A549 (cell line): ENCODE data around the gene KEL. TPM values are rescaled to one million over a fixed set of nuclear protein-coding genes. Genes with fewer than 3 reads are reported as not detected.

ENCODE experiments used
- ATAC-seq, 2 experiments: fragments of 200-7000 bp in 1 of 2; fragments of >200 bp in 1 of 2; cut with Nextera tagmentation in 1 of 2; cut with Tn5 transposase in 1 of 2; 3 replicates each; pipeline versions ENCODE4 v1.8.0 to v1.9.1; 2018 to 2020; ENCODE audit warnings: mild to moderate bottlenecking in 1 of 2, moderate library complexity in 1 of 2
- CTCF ChIA-PET: fragments of 300-600 bp; sonication (Branson Sonifier 250); formaldehyde crosslinking; extraction: SDS; loops from one replicate; lab custom pipeline; 2021; ENCODE audit warnings: antibody characterized with exemption, inconsistent platforms; lab: Yijun Ruan, JAX
- POLR2A ChIA-PET: fragments of 350-600 bp; formaldehyde crosslinking; extraction: SDS; loops from one replicate; lab custom pipeline; 2021; ENCODE audit warnings: antibody characterized with exemption, inconsistent platforms; lab: Yijun Ruan, JAX
- DNase-seq, 2 experiments: peaks; one replicate each; pipeline versions ENCODE4 v3.0.0 to v3.0.0-alpha.2; 2011 to 2016; ENCODE audit warnings: low read depth in 1 of 2, low spot score in 1 of 2
- FAIRE-seq: peaks from 2 replicates; lab custom pipeline; 2011; peaks lifted over from hg19 to GRCh38; lab: Jason Lieb, UNC
- H3K27ac ChIP-seq, 2 experiments: fragments of >200 bp; sonication (Bioruptor Twin); formaldehyde crosslinking; 3 replicates each; pipeline ENCODE4 v1.5.1; 2016 to 2017
- H3K4me1 ChIP-seq: fragments of >200 bp; sonication (Bioruptor Twin); formaldehyde crosslinking; 3 replicates; pipeline ENCODE4 v1.6.1; 2016
- H3K4me2 ChIP-seq: fragments of >200 bp; sonication (Bioruptor Twin); formaldehyde crosslinking; 3 replicates; pipeline ENCODE4 v1.6.1; 2016
- H3K4me3 ChIP-seq: fragments of >200 bp; sonication (Bioruptor Twin); formaldehyde crosslinking; 3 replicates; pipeline ENCODE4 v1.5.1; 2016
- H3K9me3 ChIP-seq: fragments of >200 bp; sonication (Bioruptor Twin); formaldehyde crosslinking; 3 replicates; pipeline ENCODE4 v1.6.1; 2016
- CBX2 ChIP-seq: fragments of 200-600 bp; sonication (generic); IDR thresholded peaks from 2 replicates; pipeline ENCODE4 v1.6.1; 2016; ENCODE audit warnings: low read depth, mild to moderate bottlenecking, borderline replicate concordance
- CBX8 ChIP-seq: fragments of 200-600 bp; sonication (generic); IDR thresholded peaks from 2 replicates; pipeline ENCODE4 v1.6.1; 2016
- CEBPB ChIP-seq, 2 experiments: fragments of >200 bp in 1 of 2; sonication (Bioruptor Twin) in 1 of 2; formaldehyde crosslinking in 1 of 2; IDR thresholded peaks; 2 replicates each; pipeline ENCODE4 v1.6.1; 2012 to 2016
- E2F6 ChIP-seq: IDR thresholded peaks from 2 replicates; pipeline ENCODE4 v1.6.1; 2012; ENCODE audit warnings: low read depth, borderline replicate concordance
- ELK1 ChIP-seq: fragments of 150-350 bp; IDR thresholded peaks from 2 replicates; pipeline ENCODE4 v1.6.1; 2014; ENCODE audit warnings: low read depth, mild to moderate bottlenecking, low read length
- ESRRA ChIP-seq: fragments of 150-350 bp; IDR thresholded peaks from 2 replicates; pipeline ENCODE4 v1.6.1; 2014; ENCODE audit warnings: mild to moderate bottlenecking, low read length, borderline replicate concordance
- HDAC2 ChIP-seq: fragments of 200-600 bp; sonication (generic); IDR thresholded peaks from 2 replicates; pipeline ENCODE4 v1.6.1; 2016
- HES2 ChIP-seq: fragments of >200 bp; sonication (Bioruptor Twin); formaldehyde crosslinking; IDR thresholded peaks from 2 replicates; pipeline ENCODE4 v1.6.1; 2016
- MAFK ChIP-seq: fragments of 450-650 bp; IDR thresholded peaks from 2 replicates; pipeline ENCODE4 v1.6.1; 2014; ENCODE audit not compliant: partially characterized antibody
- MAX ChIP-seq: IDR thresholded peaks from 2 replicates; pipeline ENCODE4 v1.6.1; 2012
- MYC ChIP-seq: IDR thresholded peaks from 2 replicates; pipeline ENCODE4 v1.6.1; 2012; ENCODE audit warnings: mild to moderate bottlenecking, inconsistent platforms, low read length, improper control_type of control experiment, borderline replicate concordance
- NR3C1 ChIP-seq: fragments of >200 bp; sonication (Bioruptor Twin); formaldehyde crosslinking; IDR thresholded peaks from 3 replicates; pipeline ENCODE4 v1.6.1; 2017
- PHF8 ChIP-seq: fragments of 200-600 bp; sonication (generic); IDR thresholded peaks from 2 replicates; pipeline ENCODE4 v1.6.1; 2016; ENCODE audit warnings: low read depth, mild to moderate bottlenecking, antibody characterized with exemption, moderate library complexity, borderline replicate concordance
- RNF2 ChIP-seq: fragments of 200-600 bp; sonication (generic); IDR thresholded peaks from 2 replicates; pipeline ENCODE4 v1.6.1; 2016; ENCODE audit warnings: low read depth, mild to moderate bottlenecking, antibody characterized with exemption, moderate library complexity, borderline replicate concordance
- TFCP2L1 ChIP-seq: fragments of 250-450 bp; sonication (Bioruptor Pico); IDR thresholded peaks from 2 replicates; pipeline ENCODE4 v1.5.0; 2021; ENCODE audit warnings: mild to moderate bottlenecking
- USF2 ChIP-seq: fragments of 450-650 bp; IDR thresholded peaks from 2 replicates; pipeline ENCODE4 v1.6.1; 2014; ENCODE audit warnings: antibody characterized with exemption
- ZFP36 ChIP-seq: fragments of 450-650 bp; IDR thresholded peaks from 2 replicates; pipeline ENCODE4 v1.6.1; 2014; ENCODE audit warnings: borderline replicate concordance; ENCODE audit not compliant: partially characterized antibody
- ZSCAN20 ChIP-seq: fragments of 250-450 bp; sonication (Bioruptor Pico); IDR thresholded peaks from 2 replicates; pipeline ENCODE4 v1.8.0; 2022; ENCODE audit warnings: mild to moderate bottlenecking, moderate library complexity
- WGBS: methylation state at CpG from one replicate; pipeline ENCODE4 v1.1.6; 2017; ENCODE audit errors: missing lambda C conversion rate; 5-methylcytosine and 5-hydroxymethylcytosine counted together
- polyA plus RNA-seq, 4 experiments: library from polyadenylated mRNA; depleted of rRNA in 3 of 4; stranded (reverse); fragments of >200 nt; fragmentation: RNase III in 1 of 4; extraction: RNeasy Plus Mini Kit Qiagen cat#74134 plus additional on column Dnase treatment in 1 of 4; gene quantifications; 2 replicates in 3 of 4; 3 replicates in 1 of 4; pipeline ENCODE4 v1.2.3, GENCODE V29; 2011 to 2017

KEL gene
- polyA plus RNA-seq, 2 of the 4 experiments (the other 2 are of a cell fraction), result 0.14 TPM; not detected in 1

- ATAC-seq, result no peak
- ChIA-PET POLR2A (no interaction called here), CTCF (interaction anchor here (0.8 to 0.9 kb wide), 2 partner anchors 27 to 322 kb away, joined by 3 to 4 read pairs; no protein-coding TSS in a partner anchor)
- no peaks in the 10 kb centered on the region for H3K4me1 ChIP-seq
- 48% methylated on average over 4 of the region's 5 CpGs for WGBS
- no peak for DNase-seq
- FAIRE-seq, result no peak
- H3K4me2 ChIP-seq, result no peak overlapping the region
- no peak overlapping the region for H3K4me3 ChIP-seq
- TF ChIP-seq CBX8 (no peak), MAX (no peak), PHF8 (no peak), ESRRA (no peak), MYC (no peak), HES2 (no peak), RNF2 (no peak), ELK1 (no peak), NR3C1 (no peak), TFCP2L1 (no peak), HDAC2 (no peak), ZSCAN20 (CRISPR knock-in tag) (no peak), CBX2 (no peak), CEBPB (IDR thresholded peaks at IDR 0.05) (no peak)
- no peaks in the 10 kb centered on the region for H3K9me3 ChIP-seq
- H3K27ac ChIP-seq, result no peak overlapping the region
Observed at GRCh38 chr7:142892951-142893350, 69.2 kb downstream of the KEL start.

GRCh38 chr7:142891490-142892082, 70.6 kb downstream of the KEL start:
- no peak for FAIRE-seq
- POLR2A ChIA-PET, result no interaction called here
- CTCF ChIA-PET, result no interaction called here

More at GRCh38 chr7:142891490-142892082, 70.6 kb downstream of the KEL start:
- TF ChIP-seq ESRRA, result no peak
- TF ChIP-seq ZFP36, result no peak
- no peak for TF ChIP-seq HES2
- no peak for TF ChIP-seq MAFK
- no peak for TF ChIP-seq ZSCAN20 (CRISPR knock-in tag)
- TF ChIP-seq CBX8, result no peak
- TF ChIP-seq USF2, result no peak
- TF ChIP-seq E2F6, result no peak
- TF ChIP-seq, all 56 proteins: peak for 0
- DNase-seq, result no peak
- ATAC-seq, result no peak
- no peaks in the 10 kb centered on the region for H3K9me3 ChIP-seq
- no peak overlapping the region for H3K4me2 ChIP-seq
- H3K27ac ChIP-seq, result no peak overlapping the region
- H3K4me3 ChIP-seq, result no peak overlapping the region
- H3K4me1 ChIP-seq, result no peaks in the 10 kb centered on the region
- 42% methylated on average over 10 of the region's 10 CpGs for WGBS

Other genes with a start within 250 kb of the KEL start
- not detected in 2 replicates for gene PRSS1, start 212.9 kb downstream of the KEL start, polyA plus RNA-seq (2011; rRNA removed)
- gene PRSS1, start 212.9 kb downstream of the KEL start, polyA plus RNA-seq (2017; fragmentation: RNase III; extraction: RNeasy Plus Mini Kit Qiagen cat#74134 plus additional on column Dnase treatment), result not detected in 3 replicates
- not detected in 2 replicates for gene PRSS2, start 191.4 kb downstream of the KEL start, polyA plus RNA-seq (2011; rRNA removed)
- not detected in 3 replicates for gene PRSS2, start 191.4 kb downstream of the KEL start, polyA plus RNA-seq (2017; fragmentation: RNase III; extraction: RNeasy Plus Mini Kit Qiagen cat#74134 plus additional on column Dnase treatment)
- gene EPHB6, start 107.3 kb downstream of the KEL start, polyA plus RNA-seq (2011; rRNA removed), result 0.26 and 0.32 TPM in 2 replicates
- gene EPHB6, start 107.3 kb downstream of the KEL start, polyA plus RNA-seq (2017; fragmentation: RNase III; extraction: RNeasy Plus Mini Kit Qiagen cat#74134 plus additional on column Dnase treatment), result 0.14 to 0.37 TPM (median 0.22 TPM) in 3 replicates
- gene TRPV6, start 76.6 kb downstream of the KEL start, polyA plus RNA-seq (2011; rRNA removed), result 0.04 TPM in 1 of 2 replicates, not detected in the other
- gene TRPV6, start 76.6 kb downstream of the KEL start, polyA plus RNA-seq (2017; fragmentation: RNase III; extraction: RNeasy Plus Mini Kit Qiagen cat#74134 plus additional on column Dnase treatment), result not detected in 3 replicates
- not detected in 2 replicates for gene TRPV5, start 28.6 kb downstream of the KEL start, polyA plus RNA-seq (2011; rRNA removed)
- not detected in 3 replicates for gene TRPV5, start 28.6 kb downstream of the KEL start, polyA plus RNA-seq (2017; fragmentation: RNase III; extraction: RNeasy Plus Mini Kit Qiagen cat#74134 plus additional on column Dnase treatment)
- not detected in 2 replicates for gene LLCFC1, start 22.9 kb downstream of the KEL start, polyA plus RNA-seq (2011; rRNA removed)
- gene LLCFC1, start 22.9 kb downstream of the KEL start, polyA plus RNA-seq (2017; fragmentation: RNase III; extraction: RNeasy Plus Mini Kit Qiagen cat#74134 plus additional on column Dnase treatment), result not detected in 3 replicates
- gene OR9A2, start 64.8 kb upstream of the KEL start, polyA plus RNA-seq (2011; rRNA removed), result not detected in 2 replicates
- not detected in 3 replicates for gene OR9A2, start 64.8 kb upstream of the KEL start, polyA plus RNA-seq (2017; fragmentation: RNase III; extraction: RNeasy Plus Mini Kit Qiagen cat#74134 plus additional on column Dnase treatment)
- not detected in 2 replicates for gene OR6V1, start 90.0 kb upstream of the KEL start, polyA plus RNA-seq (2011; rRNA removed)
- not detected in 3 replicates for gene OR6V1, start 90.0 kb upstream of the KEL start, polyA plus RNA-seq (2017; fragmentation: RNase III; extraction: RNeasy Plus Mini Kit Qiagen cat#74134 plus additional on column Dnase treatment)
- gene PIP, start 169.7 kb upstream of the KEL start, polyA plus RNA-seq (2011; rRNA removed), result 0.14 TPM in 1 of 2 replicates, not detected in the other
- not detected in 3 replicates for gene PIP, start 169.7 kb upstream of the KEL start, polyA plus RNA-seq (2017; fragmentation: RNase III; extraction: RNeasy Plus Mini Kit Qiagen cat#74134 plus additional on column Dnase treatment)
- not detected in 2 replicates for gene TAS2R39, start 221.1 kb upstream of the KEL start, polyA plus RNA-seq (2011; rRNA removed)
- not detected in 3 replicates for gene TAS2R39, start 221.1 kb upstream of the KEL start, polyA plus RNA-seq (2017; fragmentation: RNase III; extraction: RNeasy Plus Mini Kit Qiagen cat#74134 plus additional on column Dnase treatment)